GM19328 (cell line): Measurements from ENCODE around the gene TNC.
"Not testable (repeated sequence)": the region's sequence is repeated elsewhere in the genome, so short reads cannot be mapped to it uniquely, and the experiment has no call there.

Experiments
- ATAC-seq: cut with Tn5 transposase; IDR thresholded peaks from one replicate; pipeline ENCODE4 v1.9.1; 2021; ENCODE audit warnings: mild to moderate bottlenecking, moderate library complexity; ENCODE audit not compliant: unreplicated experiment

The TNC gene

GRCh38 chr9:115135821-115136778 is 18.1 kb upstream of the TNC start:
- ATAC-seq: no peak

- ATAC-seq: no peak
Measured at GRCh38 chr9:115134941-115135340, 17.0 kb upstream of the TNC start.

GRCh38 chr9:115133649-115134048 is 15.7 kb upstream of the TNC start:
- no peak for ATAC-seq

- no peak for ATAC-seq
Measured at GRCh38 chr9:115132648-115133047, 14.7 kb upstream of the TNC start.

- no peak for ATAC-seq
Measured at GRCh38 chr9:115130176-115130575, 12.2 kb upstream of the TNC start.

- ATAC-seq: not testable (repeated sequence)
Measured at GRCh38 chr9:115128726-115129125, 10.8 kb upstream of the TNC start.

- no peak for ATAC-seq
Measured at GRCh38 chr9:115127191-115127817, 9.3 kb upstream of the TNC start.

GRCh38 chr9:115126404-115126803 is 8.4 kb upstream of the TNC start:
- ATAC-seq: no peak

GRCh38 chr9:115122937-115123336 is 5.0 kb upstream of the TNC start:
- ATAC-seq: no peak

GRCh38 chr9:115121181-115121580 is 3.2 kb upstream of the TNC start:
- ATAC-seq: no peak

- no peak for ATAC-seq
Measured at GRCh38 chr9:115118879-115119218, 892 bp upstream of the TNC start.

- ATAC-seq: no peak
Measured at GRCh38 chr9:115116421-115117284, 1.3 kb downstream of the TNC start.

GRCh38 chr9:115115924-115116323 is 2.0 kb downstream of the TNC start:
- ATAC-seq: no peak

GRCh38 chr9:115115117-115115880 is 2.7 kb downstream of the TNC start:
- no peak for ATAC-seq

- no peak for ATAC-seq
Measured at GRCh38 chr9:115114546-115114945, 3.4 kb downstream of the TNC start.

GRCh38 chr9:115114084-115114483 is 3.9 kb downstream of the TNC start:
- ATAC-seq: no peak

- ATAC-seq: no peak
Measured at GRCh38 chr9:115111874-115112273, 6.1 kb downstream of the TNC start.

GRCh38 chr9:115109486-115109885 is 8.5 kb downstream of the TNC start:
- no peak for ATAC-seq

GRCh38 chr9:115107701-115108100 is 10.3 kb downstream of the TNC start:
- no peak for ATAC-seq

- ATAC-seq: no peak
Measured at GRCh38 chr9:115106642-115107041, 11.3 kb downstream of the TNC start.

- ATAC-seq: no peak
Measured at GRCh38 chr9:115106001-115106400, 12.0 kb downstream of the TNC start.
